NCI-H345 (cell line): ENCODE data around the gene CPN2.

Experiments
- DNase-seq: peaks from one replicate; lab custom pipeline; 2025; lab: John Stamatoyannopoulos, UW

Gene CPN2

GRCh38 chr3:194380326-194380725, 29.2 kb upstream of the CPN2 start:
- DNase-seq: no peak

DNA sequence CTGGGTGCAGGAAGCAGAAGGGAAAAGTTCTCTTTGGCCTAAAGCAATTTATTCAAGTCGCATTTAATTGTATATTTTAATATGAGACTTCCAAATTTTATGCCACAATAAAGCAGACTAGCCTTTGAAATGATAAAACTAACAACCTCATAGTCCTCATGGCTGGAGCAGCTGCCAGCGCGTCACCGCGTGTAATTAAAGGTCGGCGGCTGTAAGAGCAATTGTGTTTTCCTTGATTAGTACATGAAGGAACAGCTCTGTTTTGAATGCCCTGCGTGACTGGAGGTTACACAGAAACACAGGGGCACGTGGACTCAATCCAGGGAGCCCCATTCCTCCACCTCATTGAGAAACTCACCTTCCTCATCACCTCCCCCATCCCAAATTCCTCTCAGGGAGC, 28.5 kb upstream of the CPN2 start:
- DNase-seq: no peak

GRCh38 chr3:194379231-194379630, 28.1 kb upstream of the CPN2 start:
- DNase-seq: no peak

- no peak for DNase-seq
Measured at GRCh38 chr3:194377708-194378107, 26.6 kb upstream of the CPN2 start.

GRCh38 chr3:194376241-194376560, 25.1 kb upstream of the CPN2 start:
- DNase-seq: no peak

DNA sequence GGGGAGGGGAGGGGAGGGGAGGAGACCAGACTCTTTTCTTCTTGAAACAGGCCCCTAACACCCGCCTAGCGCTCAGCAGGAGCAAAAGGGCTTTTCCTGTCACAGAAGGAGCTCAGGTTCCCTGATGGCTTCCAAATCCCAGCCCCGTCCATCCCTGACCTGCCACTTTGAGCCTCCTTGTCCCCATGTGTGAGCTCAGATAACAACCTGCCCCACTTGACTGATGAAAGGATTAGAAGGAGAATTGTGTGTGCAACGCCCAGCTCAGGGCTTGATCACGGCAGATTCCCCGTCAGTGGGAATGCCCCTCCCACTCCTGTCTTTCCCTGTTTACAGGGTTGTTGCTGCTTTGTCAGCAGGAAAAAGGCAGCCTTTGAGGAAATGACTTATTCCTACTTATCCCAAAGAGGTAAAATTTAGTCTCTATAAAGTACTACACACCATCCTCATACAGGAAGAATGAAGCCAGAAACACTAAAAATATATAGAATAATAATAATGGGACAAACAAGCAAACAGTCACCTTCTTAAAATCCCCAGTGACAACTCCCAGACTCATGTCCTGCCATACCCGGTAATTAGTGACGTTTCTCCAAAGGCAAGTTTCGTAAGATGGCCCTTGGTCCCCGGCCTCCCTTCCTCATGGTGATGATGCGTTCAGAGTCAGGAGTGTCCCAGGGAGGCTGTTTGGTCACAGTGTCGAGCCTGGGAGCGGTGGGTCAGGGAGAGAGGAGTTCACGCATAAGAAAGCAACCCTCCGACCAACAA, 24.5 kb upstream of the CPN2 start:
- peak; percentile 60 for DNase-seq

DNA sequence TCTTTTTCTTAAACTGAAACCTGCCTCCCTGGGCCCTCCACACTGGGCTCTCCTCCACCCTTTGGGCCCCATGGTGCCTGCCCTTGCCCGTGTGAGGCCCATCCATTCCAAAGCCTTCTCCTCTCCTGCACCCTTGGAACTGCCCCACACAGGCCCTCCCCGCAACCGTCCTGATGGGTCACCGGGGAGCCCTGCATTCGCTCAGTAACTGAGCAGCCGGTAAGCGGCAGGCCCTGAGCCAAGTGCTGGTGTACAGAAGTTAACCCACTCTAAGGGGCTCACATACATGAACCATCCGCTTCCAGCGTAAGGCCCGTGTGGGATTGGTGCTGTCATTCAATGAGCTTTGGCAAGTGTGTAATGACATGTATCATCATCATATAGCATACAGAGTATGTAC, 23.8 kb upstream of the CPN2 start:
- DNase-seq: no peak

GRCh38 chr3:194373899-194374298, 22.8 kb upstream of the CPN2 start:
- no peak for DNase-seq

GRCh38 chr3:194373028-194373427, 21.9 kb upstream of the CPN2 start:
- DNase-seq: no peak

DNA sequence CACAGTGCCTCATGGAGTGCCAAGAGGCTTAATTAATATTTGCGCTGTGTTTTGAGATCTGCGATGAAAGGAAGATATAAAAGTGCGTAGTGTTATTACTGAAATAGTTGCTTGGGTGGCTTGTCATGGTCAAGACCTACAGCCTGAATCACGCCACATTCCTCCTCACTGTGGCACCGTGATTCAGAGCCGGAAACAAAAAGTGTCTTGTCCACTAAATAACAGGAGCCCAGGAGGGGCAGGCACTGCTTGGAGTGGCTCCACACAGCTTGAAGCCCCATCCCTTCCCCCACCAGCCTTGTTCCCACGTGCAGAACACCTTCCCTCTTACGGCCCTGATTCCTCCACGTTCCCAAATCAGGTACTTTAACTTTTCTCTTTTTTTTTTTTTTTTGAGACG, 19.6 kb upstream of the CPN2 start:
- DNase-seq: no peak

DNA sequence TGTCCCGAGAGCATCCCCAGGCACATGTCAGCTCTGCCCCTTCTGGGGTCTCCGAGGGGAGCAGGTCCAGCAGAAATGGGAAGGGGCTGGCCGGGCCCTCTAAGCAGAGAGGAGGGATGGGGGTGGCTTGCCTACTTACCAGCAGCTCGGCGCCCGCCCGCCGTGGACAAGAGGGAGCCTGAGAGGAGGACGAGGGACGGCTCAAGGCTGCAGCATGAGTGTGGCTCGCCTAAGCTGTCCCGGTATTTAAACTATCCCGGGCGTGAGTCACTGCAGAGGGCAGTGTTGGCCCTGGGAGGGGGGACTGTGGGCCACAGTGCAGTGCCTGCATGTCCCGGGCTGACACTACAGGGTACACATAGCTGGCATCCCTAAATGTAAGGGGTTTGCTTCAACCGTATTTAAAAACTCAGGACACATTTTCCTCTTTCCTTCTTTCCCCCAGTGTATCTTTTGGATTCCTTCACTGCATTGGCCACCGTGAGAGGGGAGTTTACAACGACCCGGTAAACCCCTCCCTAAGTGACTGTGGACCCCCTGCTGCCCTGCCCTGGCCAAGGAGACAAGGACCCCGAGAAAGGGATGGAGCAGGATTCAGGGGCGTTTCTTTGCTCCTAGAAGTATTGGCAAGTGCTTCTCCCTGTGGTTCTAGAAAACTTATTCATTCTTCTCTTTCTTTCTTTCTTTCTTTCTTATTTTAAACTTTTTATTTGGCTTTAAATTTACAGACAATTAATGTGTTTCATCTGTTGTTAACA, 18.6 kb upstream of the CPN2 start, which contains the start of gene LRRC15:
Gene LRRC15 (minus strand): TSS at position 222 of the 758 bp plus-strand sequence. CDS start 8,700 bp downstream, outside the sequence.
- no peak for DNase-seq

GRCh38 chr3:194368918-194369317, 17.8 kb upstream of the CPN2 start:
- no peak for DNase-seq

- no peak for DNase-seq
Measured at GRCh38 chr3:194367992-194368841, 17.1 kb upstream of the CPN2 start.

GRCh38 chr3:194365978-194366490, 14.9 kb upstream of the CPN2 start:
- DNase-seq: no peak

- no peak for DNase-seq
Measured at GRCh38 chr3:194365526-194365925, 14.4 kb upstream of the CPN2 start.

GRCh38 chr3:194364652-194365434, 13.7 kb upstream of the CPN2 start:
- DNase-seq: peak; percentile 87

DNA sequence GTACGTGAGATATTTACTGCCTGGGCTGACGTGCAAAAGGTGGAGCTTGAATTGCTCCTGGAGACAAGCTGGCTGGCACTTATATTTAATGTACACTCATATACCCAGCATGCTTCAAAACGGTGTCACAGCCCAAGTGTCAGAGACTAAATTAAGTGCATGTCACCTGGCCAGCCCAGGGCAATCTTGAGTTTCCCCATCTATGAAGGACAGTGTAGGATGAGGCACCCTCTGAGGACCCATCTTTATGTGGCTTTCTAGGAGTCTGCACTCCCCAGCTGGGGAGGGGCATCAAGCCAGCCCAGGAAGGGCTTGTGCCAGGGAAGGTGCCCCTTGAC, 13.2 kb upstream of the CPN2 start:
- DNase-seq: no peak

- DNase-seq: no peak
Measured at GRCh38 chr3:194360568-194360967, 9.4 kb upstream of the CPN2 start.

DNA sequence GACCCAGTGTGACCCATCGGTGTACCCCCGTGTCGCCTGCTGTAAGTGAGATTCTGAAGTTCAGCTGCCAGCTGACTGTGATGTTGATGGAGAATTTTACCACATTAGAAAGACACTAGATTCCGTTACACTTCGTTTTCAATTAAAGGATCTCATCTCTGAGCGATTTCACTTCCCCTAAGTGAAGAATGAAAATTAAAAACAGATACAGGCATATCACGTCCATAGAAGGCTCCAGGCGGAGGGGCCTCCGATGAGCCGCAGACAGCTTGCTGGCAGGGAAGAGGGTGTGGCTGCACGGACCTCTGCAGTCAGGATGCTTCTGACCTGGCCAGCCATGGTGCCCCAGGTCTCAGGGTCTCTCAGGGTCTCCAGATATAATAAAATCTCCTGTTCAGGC, 6.6 kb upstream of the CPN2 start:
- no peak for DNase-seq

GRCh38 chr3:194355379-194355778, 4.3 kb upstream of the CPN2 start:
- no peak for DNase-seq

DNA sequence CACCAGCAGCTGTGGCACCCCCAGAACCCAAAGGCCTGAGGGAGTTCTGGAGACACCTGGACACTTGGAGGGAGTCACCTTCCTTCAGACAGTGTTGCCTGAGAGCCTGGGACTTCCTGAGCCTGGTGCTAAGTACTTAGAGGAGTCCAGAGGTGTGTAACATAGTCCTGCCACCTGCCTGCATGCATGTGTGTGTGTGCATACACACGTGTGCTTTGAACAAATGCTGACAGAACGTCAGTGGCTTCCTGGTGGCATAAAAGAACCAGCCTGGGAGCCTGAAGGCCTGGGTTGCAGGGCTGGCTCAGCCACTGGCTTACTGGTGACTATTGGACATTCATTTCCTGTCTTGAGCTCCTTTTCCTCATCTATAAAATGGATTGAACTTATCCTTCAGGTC, 3.2 kb upstream of the CPN2 start:
- no peak for DNase-seq
